IPS-20b (cell line): ENCODE measurements around the gene GNB1L.
"Not testable (repeated sequence)": the region's sequence is repeated elsewhere in the genome, so short reads cannot be mapped to it uniquely, and the experiment has no call there.

ENCODE experiments used
- H3K27ac ChIP-seq: one replicate; pipeline ENCODE4 v1.5.1; 2013; ENCODE audit warnings: low read length
- H3K27me3 ChIP-seq: 2 replicates; pipeline ENCODE4 v1.6.1; 2013; ENCODE audit warnings: mild to moderate bottlenecking, low read length, inconsistent platforms; ENCODE audit not compliant: insufficient read depth
- H3K36me3 ChIP-seq: 2 replicates; pipeline ENCODE4 v1.6.1; 2013; ENCODE audit warnings: low read depth, mild to moderate bottlenecking, inconsistent platforms, low read length, moderate library complexity; ENCODE audit not compliant: insufficient read depth
- H3K4me1 ChIP-seq: 2 replicates; pipeline ENCODE4 v1.6.1; 2013; ENCODE audit warnings: mild to moderate bottlenecking, control low read depth, inconsistent platforms, low read length, moderate library complexity; ENCODE audit not compliant: insufficient read depth
- H3K4me3 ChIP-seq: 2 replicates; pipeline ENCODE4 v1.5.1; 2013; ENCODE audit warnings: mild to moderate bottlenecking, low read length, inconsistent platforms
- H3K9ac ChIP-seq: 2 replicates; pipeline ENCODE4 v1.6.1; 2013; ENCODE audit warnings: low read depth, mild to moderate bottlenecking, inconsistent platforms, low read length, moderate library complexity
- H3K9me3 ChIP-seq: 2 replicates; pipeline ENCODE4 v1.6.1; 2013; ENCODE audit warnings: mild to moderate bottlenecking, low read depth, low read length, inconsistent platforms; ENCODE audit not compliant: insufficient read depth

The GNB1L gene

GRCh38 chr22:19843107-19843856 lies 11.4 kb downstream of the GNB1L start:
- H3K4me3 ChIP-seq, result no peak overlapping the region
- H3K4me1 ChIP-seq, result no peaks in the 10 kb centered on the region
- peaks cover 6% of the 10 kb centered on the region; the same call in 1 of the 2 replicates for H3K36me3 ChIP-seq
- no peaks in the 10 kb centered on the region for H3K27me3 ChIP-seq
- H3K9ac ChIP-seq, result no peak overlapping the region
- H3K27ac ChIP-seq, result no peak overlapping the region
- no peaks in the 10 kb centered on the region for H3K9me3 ChIP-seq

DNA sequence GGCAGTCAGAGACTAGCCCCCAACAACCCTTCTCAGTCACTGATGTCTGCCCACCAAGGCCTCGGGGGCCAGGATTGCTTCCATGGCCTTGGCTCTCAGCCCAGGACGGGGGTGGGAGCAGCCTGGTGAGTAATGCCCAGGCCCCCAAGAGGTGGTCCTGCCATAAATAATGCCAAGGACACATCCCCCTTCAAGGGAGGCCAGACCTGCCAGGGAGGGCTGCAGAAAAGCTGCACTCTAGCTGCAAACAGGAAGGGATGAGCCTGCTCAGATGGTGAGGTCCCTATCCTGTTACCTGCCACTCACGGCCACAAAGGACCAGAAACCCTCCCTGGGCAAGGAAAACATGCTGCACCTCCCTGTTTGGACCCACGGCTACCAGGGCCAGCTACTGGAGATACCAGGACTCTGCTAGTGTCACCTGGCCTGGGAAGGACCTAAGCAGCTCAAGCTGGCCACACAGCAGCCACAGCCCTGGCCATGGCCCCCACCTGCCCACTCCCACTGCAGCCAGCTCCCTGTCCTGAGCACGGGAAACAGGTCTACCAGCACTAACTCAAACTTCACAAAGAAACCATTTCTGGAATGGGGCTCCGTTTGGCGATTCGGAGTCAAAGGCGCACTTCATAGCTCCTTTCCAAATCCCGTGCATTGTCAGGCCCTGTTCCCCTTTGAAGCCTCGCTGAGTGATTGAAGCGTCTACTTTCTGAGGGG lies 12.1 kb downstream of the GNB1L start:
- Histone ChIP-seq H3K36me3 (peaks cover 6% of the 10 kb centered on the region; the same call in 1 of the 2 replicates), H3K27me3 (no peaks in the 10 kb centered on the region), H3K9me3 (no peaks in the 10 kb centered on the region), H3K27ac (no peak overlapping the region), H3K9ac (no peak overlapping the region), H3K4me3 (no peak overlapping the region), H3K4me1 (no peaks in the 10 kb centered on the region)

DNA sequence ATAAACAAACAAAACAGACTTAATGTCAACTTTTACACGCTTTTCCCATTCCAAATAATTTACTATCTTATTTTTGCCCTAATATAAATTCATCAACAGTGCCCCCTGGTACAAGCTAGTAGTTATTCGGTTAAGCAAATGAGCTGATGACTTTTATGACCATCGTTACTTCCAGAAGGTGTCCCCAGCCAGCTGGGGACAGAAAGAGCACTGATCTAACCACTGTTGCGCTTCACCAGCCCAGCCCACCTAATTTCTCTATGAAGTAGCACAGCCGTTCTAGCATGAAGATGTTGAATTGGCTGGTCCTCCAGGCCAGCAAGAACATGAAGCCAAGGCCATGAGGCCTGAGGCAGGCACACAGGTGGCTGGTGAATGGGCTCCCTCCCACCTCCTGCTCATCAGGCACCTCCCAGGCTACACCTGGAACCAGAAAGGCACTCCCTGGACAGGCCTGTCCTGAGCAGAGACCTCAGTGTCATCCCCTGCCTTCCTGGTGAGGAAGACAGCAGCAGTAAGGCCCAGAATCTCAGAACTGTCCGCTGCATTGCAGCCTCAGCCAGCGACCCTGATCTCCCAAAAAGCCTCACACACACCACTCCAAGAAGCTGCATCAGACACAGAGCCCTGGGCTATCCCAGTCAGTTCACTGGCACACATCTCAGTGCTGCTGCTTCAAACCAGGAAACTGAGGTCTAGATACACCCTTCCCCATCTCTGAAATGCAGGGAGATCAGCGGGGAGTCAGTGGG lies 12.9 kb downstream of the GNB1L start:
- Histone ChIP-seq H3K9ac (no peak overlapping the region), H3K4me3 (no peak overlapping the region), H3K27me3 (no peaks in the 10 kb centered on the region), H3K27ac (no peak overlapping the region), H3K36me3 (no peaks in the 10 kb centered on the region), H3K9me3 (no peaks in the 10 kb centered on the region), H3K4me1 (no peaks in the 10 kb centered on the region)

- Histone ChIP-seq H3K36me3 (no peaks in the 10 kb centered on the region), H3K9ac (no peak overlapping the region), H3K27ac (no peak overlapping the region), H3K9me3 (no peaks in the 10 kb centered on the region), H3K27me3 (no peaks in the 10 kb centered on the region), H3K4me1 (no peaks in the 10 kb centered on the region), H3K4me3 (no peak overlapping the region)
These were observed 13.6 kb downstream of the GNB1L start for GRCh38 chr22:19840955-19841640.

DNA sequence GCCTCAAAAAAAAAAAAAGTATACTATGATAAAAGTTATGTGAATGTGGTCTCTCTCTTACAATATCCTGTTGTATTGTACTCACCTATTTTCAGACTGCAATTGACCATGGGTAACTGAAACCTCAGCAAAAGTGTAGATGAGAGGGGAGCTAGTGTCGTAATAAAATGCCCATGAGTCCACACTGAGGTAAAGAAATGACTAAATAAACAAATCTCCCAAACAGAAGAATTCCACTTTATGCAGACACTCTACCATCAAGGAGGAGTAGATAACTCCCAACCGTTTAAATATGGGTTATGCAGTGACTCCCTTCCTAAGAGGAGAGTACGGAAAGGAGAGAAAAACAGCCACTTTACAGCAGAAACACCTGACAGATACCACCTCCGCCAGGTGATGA lies 14.6 kb downstream of the GNB1L start:
- Histone ChIP-seq H3K4me3 (no peak overlapping the region), H3K4me1 (no peaks in the 10 kb centered on the region), H3K9ac (no peak overlapping the region), H3K9me3 (no peaks in the 10 kb centered on the region), H3K27me3 (no peaks in the 10 kb centered on the region), H3K36me3 (no peaks in the 10 kb centered on the region), H3K27ac (no peak overlapping the region)

DNA sequence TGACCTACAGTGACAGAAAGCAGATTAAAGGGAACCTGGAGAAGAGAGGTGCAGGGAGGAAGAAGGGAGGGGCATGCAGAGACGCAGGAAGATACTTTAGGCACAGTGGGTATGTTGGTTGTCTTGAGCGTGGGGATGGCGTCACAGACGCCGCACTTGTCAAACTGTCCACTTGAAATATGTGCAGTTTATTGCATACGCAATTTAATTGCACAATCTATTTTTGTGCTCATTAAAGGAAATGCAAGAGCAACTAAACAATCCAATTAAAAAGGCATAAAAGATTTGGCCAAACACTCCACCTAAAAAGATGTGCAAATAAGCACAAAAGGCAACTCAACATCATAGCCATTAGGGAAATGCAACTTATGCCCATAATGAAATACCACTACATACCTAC lies 16.8 kb downstream of the GNB1L start:
- Histone ChIP-seq H3K9ac (no peak overlapping the region), H3K36me3 (no peaks in the 10 kb centered on the region), H3K9me3 (no peaks in the 10 kb centered on the region), H3K27me3 (no peaks in the 10 kb centered on the region), H3K4me3 (no peak overlapping the region), H3K4me1 (no peaks in the 10 kb centered on the region), H3K27ac (no peak overlapping the region)

DNA sequence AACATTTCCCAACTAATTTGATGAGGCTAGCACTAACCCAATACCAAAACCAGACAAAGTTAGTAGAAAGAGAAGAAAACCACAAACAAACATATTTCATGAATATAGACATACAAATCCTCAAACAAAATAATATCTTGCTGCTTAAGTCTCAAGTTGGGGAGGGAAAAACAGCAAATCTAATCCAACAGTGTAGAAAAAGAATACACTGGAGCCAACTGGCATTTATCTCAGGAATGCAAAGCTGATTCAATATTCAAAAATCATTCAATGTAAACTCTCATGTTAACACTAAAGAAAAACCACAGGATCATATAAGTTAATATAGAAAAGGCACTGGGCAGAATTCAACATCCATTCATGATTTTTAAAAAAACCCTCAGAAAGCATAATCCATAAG lies 18.2 kb downstream of the GNB1L start:
- Histone ChIP-seq H3K4me1 (no peaks in the 10 kb centered on the region), H3K27me3 (no peaks in the 10 kb centered on the region), H3K9ac (no peak overlapping the region), H3K36me3 (no peaks in the 10 kb centered on the region), H3K4me3 (no peak overlapping the region), H3K9me3 (no peaks in the 10 kb centered on the region), H3K27ac (no peak overlapping the region)

DNA sequence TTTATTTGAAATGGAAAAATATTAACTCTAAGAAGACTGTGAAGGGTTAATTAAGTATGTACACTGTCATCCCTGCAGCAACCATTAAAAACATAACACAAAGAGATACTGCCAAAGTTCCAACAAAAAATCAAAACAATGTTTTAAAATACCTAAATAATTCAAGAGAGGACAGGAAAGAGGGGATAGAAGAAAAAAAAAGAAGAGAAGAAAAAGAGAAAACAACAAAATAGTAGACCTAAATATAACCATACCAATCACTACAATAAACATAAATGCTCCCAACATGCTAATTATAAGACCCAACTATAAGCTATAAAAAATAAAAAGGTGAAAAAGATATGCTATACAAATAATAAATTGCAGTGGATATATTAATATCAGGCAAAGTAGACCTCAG lies 20.1 kb downstream of the GNB1L start:
- Histone ChIP-seq H3K4me1 (no peaks in the 10 kb centered on the region), H3K27me3 (no peaks in the 10 kb centered on the region), H3K9ac (no peak overlapping the region), H3K36me3 (no peaks in the 10 kb centered on the region), H3K27ac (no peak overlapping the region), H3K4me3 (no peak overlapping the region), H3K9me3 (no peaks in the 10 kb centered on the region)

GRCh38 chr22:19833327-19833726 lies 21.3 kb downstream of the GNB1L start:
- not testable (repeated sequence) for H3K4me1 ChIP-seq, H3K9ac ChIP-seq

DNA sequence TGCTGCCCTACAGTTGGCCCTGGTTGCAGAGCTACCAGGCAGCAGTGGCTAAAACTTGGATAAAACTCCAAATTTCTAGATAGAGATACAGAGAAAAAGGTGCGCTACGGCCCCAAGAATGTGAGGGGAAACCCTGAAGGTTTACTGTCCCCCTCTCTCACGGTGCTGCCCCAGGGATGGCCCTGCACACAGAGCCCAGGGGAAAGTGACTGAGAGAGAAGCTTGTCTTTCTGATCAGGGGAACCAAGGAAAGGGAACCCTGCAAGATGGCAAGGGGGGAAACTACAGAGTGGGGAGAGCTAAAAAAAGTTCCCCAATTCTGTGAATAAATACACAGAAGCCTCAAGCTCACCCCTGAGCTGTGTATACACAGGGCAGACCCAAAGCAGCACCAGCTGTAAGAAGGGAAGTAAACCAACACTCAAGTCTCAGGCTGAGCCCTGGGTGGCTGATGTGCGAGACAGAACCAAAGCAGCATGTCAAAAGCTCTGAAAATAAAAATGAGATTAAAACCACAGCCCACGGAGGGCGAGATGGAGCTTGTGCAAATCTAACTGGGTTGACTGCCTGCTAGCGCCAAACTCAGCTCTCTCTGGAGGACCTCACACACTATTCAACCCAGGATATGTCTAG lies 22.1 kb downstream of the GNB1L start:
- Histone ChIP-seq H3K36me3 (no peaks in the 10 kb centered on the region), H3K9ac (no peak overlapping the region), H3K4me1 (no peaks in the 10 kb centered on the region), H3K4me3 (no peak overlapping the region), H3K27ac (no peak overlapping the region), H3K9me3 (no peaks in the 10 kb centered on the region), H3K27me3 (no peaks in the 10 kb centered on the region)

More at GRCh38 chr22:19833327-19833726, 21.3 kb downstream of the GNB1L start:
- H3K36me3 ChIP-seq, H3K4me3 ChIP-seq, H3K9me3 ChIP-seq, H3K27me3 ChIP-seq, H3K27ac ChIP-seq: not testable (repeated sequence)

DNA sequence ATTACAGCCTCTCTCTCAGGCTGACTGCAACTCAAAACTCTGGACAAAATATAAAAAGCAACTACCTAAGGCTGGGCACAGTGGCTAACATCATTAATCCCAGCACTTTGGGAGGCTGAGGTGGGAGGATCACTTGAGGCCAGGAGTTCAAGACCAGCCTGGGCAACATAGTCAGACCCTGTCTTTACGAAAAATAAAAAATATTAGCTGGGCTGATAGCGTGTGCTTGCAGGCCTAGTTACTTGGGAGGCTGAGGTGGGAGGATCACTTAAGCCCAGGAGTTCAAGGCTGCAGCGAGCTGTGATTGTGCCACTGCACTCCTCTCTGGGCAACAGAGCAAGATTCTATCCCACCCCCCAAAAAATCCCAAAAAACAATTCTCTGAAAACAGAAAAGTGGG lies 22.7 kb downstream of the GNB1L start:
- H3K27ac ChIP-seq, H3K9me3 ChIP-seq, H3K4me3 ChIP-seq, H3K9ac ChIP-seq, H3K4me1 ChIP-seq, H3K27me3 ChIP-seq, H3K36me3 ChIP-seq: not testable (repeated sequence)
